ENCODE measurements around the gene SASH1. TPM values are rescaled to one million over a fixed set of nuclear protein-coding genes. Genes with fewer than 3 reads are reported as not detected.

SASH1 gene
- total and polyA plus RNA-seq, 9 of the 15 experiments (the other 6 are each of a cell fraction or from before 2014, with no cell fraction given): 0.35 to 3.5 (median 1.6) TPM

DNA sequence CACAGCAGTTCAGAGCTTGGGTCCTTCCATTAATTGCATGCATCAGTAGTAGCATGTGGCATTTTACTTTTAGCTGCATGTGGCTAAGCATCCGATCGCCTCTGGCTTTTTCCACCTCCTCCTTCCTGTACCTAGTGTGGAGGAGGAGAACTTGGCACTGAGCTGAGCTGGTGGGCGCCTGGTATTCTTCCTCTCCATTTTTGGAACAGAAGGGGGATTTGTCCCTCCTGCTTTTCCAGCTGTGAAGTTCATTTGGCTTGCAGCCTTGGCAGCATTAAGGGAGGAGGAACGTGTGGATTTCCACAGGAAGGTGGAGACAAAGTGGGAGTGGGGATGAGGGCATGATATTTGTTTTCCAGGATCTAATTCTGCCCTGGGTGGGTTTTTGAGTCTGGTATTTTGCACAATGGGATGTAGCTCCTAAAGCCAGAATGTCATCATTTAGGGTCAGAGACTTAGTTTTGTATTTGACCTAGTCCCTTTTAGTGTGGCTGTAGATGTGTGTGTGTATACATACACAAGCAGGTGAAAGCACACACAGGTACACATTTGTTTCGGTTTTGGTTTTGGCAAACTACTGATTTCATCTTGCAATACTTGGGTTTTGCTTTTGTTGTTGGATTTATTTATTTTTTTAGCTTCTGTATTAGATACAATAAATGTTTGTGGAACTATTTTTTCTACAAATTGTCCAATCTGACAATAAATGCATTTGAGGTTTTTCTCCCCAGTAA lies 90.0 kb downstream of the SASH1 start:
- no peak for FAIRE-seq
- ATAC-seq: no peak
- no peaks in the 10 kb centered on the region for H3K9me3 ChIP-seq (replicated peaks; ENCODE audit: control insufficient read depth, insufficient read depth, low read depth, low read length)
- H3K79me2 ChIP-seq (ENCODE audit: control insufficient read depth, insufficient read depth, low read length): no peaks in the 10 kb centered on the region
- no peak overlapping the region for H2AFZ ChIP-seq (ENCODE audit: low read depth, low read length)
- no peaks in the 10 kb centered on the region for H3K9me1 ChIP-seq (ENCODE audit: control insufficient read depth, insufficient read depth, low read length)
- intact Hi-C loops (cut with micrococcal nuclease) (no loop called here), in situ Hi-C loops (cut with MboI) (no loop called here)
- TF ChIP-seq, protein P1, sequence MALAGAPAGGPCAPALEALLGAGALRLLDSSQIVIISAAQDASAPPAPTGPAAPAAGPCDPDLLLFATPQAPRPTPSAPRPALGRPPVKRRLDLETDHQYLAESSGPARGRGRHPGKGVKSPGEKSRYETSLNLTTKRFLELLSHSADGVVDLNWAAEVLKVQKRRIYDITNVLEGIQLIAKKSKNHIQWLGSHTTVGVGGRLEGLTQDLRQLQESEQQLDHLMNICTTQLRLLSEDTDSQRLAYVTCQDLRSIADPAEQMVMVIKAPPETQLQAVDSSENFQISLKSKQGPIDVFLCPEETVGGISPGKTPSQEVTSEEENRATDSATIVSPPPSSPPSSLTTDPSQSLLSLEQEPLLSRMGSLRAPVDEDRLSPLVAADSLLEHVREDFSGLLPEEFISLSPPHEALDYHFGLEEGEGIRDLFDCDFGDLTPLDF (CRISPR knock-in tag; IDR thresholded peaks at IDR 0.05): no peak
- TF ChIP-seq PCBP2 (IDR thresholded peaks at IDR 0.05; ENCODE audit: low read depth, low read length, poor library complexity, severe bottlenecking) (no peak), NR2C2 (CRISPR knock-in tag; IDR thresholded peaks at IDR 0.05) (no peak), NR2C2 (tag; IDR thresholded peaks at IDR 0.05) (no peak), HIVEP1 (CRISPR knock-in tag; IDR thresholded peaks at IDR 0.05) (no peak), TAL1 (IDR thresholded peaks at IDR 0.05) (no peak), KDM4B (IDR thresholded peaks at IDR 0.05; ENCODE audit: borderline replicate concordance in 2 of 2, low read depth in 1 of 2) (no peak), ZNF12 (CRISPR knock-in tag; IDR thresholded peaks at IDR 0.05) (no peak)
- TF ChIP-seq, protein P2, sequence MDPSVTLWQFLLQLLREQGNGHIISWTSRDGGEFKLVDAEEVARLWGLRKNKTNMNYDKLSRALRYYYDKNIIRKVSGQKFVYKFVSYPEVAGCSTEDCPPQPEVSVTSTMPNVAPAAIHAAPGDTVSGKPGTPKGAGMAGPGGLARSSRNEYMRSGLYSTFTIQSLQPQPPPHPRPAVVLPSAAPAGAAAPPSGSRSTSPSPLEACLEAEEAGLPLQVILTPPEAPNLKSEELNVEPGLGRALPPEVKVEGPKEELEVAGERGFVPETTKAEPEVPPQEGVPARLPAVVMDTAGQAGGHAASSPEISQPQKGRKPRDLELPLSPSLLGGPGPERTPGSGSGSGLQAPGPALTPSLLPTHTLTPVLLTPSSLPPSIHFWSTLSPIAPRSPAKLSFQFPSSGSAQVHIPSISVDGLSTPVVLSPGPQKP (CRISPR knock-in tag; IDR thresholded peaks at IDR 0.05): no peak
- TF ChIP-seq, protein P3, sequence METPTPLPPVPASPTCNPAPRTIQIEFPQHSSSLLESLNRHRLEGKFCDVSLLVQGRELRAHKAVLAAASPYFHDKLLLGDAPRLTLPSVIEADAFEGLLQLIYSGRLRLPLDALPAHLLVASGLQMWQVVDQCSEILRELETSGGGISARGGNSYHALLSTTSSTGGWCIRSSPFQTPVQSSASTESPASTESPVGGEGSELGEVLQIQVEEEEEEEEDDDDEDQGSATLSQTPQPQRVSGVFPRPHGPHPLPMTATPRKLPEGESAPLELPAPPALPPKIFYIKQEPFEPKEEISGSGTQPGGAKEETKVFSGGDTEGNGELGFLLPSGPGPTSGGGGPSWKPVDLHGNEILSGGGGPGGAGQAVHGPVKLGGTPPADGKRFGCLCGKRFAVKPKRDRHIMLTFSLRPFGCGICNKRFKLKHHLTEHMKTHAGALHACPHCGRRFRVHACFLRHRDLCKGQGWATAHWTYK (CRISPR knock-in tag; IDR thresholded peaks at IDR 0.05): no peak
- TF ChIP-seq, protein P4, sequence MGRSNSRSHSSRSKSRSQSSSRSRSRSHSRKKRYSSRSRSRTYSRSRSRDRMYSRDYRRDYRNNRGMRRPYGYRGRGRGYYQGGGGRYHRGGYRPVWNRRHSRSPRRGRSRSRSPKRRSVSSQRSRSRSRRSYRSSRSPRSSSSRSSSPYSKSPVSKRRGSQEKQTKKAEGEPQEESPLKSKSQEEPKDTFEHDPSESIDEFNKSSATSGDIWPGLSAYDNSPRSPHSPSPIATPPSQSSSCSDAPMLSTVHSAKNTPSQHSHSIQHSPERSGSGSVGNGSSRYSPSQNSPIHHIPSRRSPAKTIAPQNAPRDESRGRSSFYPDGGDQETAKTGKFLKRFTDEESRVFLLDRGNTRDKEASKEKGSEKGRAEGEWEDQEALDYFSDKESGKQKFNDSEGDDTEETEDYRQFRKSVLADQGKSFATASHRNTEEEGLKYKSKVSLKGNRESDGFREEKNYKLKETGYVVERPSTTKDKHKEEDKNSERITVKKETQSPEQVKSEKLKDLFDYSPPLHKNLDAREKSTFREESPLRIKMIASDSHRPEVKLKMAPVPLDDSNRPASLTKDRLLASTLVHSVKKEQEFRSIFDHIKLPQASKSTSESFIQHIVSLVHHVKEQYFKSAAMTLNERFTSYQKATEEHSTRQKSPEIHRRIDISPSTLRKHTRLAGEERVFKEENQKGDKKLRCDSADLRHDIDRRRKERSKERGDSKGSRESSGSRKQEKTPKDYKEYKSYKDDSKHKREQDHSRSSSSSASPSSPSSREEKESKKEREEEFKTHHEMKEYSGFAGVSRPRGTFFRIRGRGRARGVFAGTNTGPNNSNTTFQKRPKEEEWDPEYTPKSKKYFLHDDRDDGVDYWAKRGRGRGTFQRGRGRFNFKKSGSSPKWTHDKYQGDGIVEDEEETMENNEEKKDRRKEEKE (IDR thresholded peaks at IDR 0.05; ENCODE audit: borderline replicate concordance in 1 of 2, control insufficient read depth in 1 of 2, low read depth in 2 of 2, low read length in 1 of 2): no peak
- ChIA-PET CTCF (ENCODE audit: low intra/inter-chr PET ratio) (no interaction called here), POLR2A (interaction anchor here (0.6 to 0.9 kb wide), 2 partner anchors 13 to 538 kb away, joined by 3 read pairs; no protein-coding TSS in a partner anchor)
- 0% methylated on average over 5 of the region's 5 CpGs for WGBS (ENCODE audit: insufficient coverage, low coverage, missing lambda C conversion rate)
- no peaks in the 10 kb centered on the region for H3K36me3 ChIP-seq (ENCODE audit: control insufficient read depth, insufficient read depth, low read length)
- no peaks in the 10 kb centered on the region for H3K4me1 ChIP-seq (replicated peaks in 1 of 2; ENCODE audit: control insufficient read depth in 2 of 2, insufficient read depth in 2 of 2, low read length in 2 of 2)
- H3K27ac ChIP-seq (ENCODE audit: extremely low read depth, low read depth, low read length): no peak overlapping the region
- H3K4me3 ChIP-seq: no peak overlapping the region
- peaks cover 10 to 35% of the 10 kb centered on the region in 2 experiments; a peak in 4 of 5 replicates for H3K27me3 ChIP-seq (ENCODE audit: control insufficient read depth in 2 of 2, insufficient read depth in 2 of 2, low read length in 2 of 2)
- H3K4me2 ChIP-seq (ENCODE audit: insufficient read depth, low read length): no peak overlapping the region
- BruUV-seq (replicated peaks): no TSS peak
- H3K9ac ChIP-seq (ENCODE audit: insufficient read depth in 1 of 2, low read depth in 2 of 2, low read length in 2 of 2): no peak overlapping the region
- no peak for DNase-seq (ENCODE audit: extremely low read depth in 1 of 4, low spot score in 3 of 4)
- H4K20me1 ChIP-seq (replicated peaks; ENCODE audit: control insufficient read depth, insufficient read depth, low read length): 0 out of 2 replicates have a peak, but pooled peaks cover 7% of the 10 kb centered on the region
